Activated T-cell treated with anti-CD3 and anti-CD28 coated beads, Interleukin-2, amount 50 U/mL, for 72 hours (primary cell): ENCODE results near the gene ABL1. TPM values are rescaled to one million over a fixed set of nuclear protein-coding genes. Genes with fewer than 3 reads are reported as not detected.

Experiments
- ATAC-seq, 2 donors: fragments of 150-1000 bp; cut with Tn5 transposase; replicated peaks in 1 of 2; 2 replicates each; pipeline ENCODE4 v1.10.0; 2021; ENCODE audit warnings: moderate library complexity in 2 of 2, mild to moderate bottlenecking in 1 of 2
- DNase-seq, 2 donors: peaks; one replicate each; pipeline ENCODE4 v3.0.0; 2021 to 2022; ENCODE audit warnings: mixed read lengths in 1 of 2
- H3K27ac Mint-ChIP-seq: one replicate; pipeline ENCODE4 v1.8.0; 2022; ENCODE audit warnings: mild to moderate bottlenecking, moderate library complexity, mixed read lengths
- H3K27me3 Mint-ChIP-seq: one replicate; pipeline ENCODE4 v1.8.0; 2022; ENCODE audit warnings: low read depth, mixed read lengths
- H3K36me3 Mint-ChIP-seq, 2 donors: one replicate each; pipeline ENCODE4 v1.8.0; 2022; ENCODE audit warnings: mixed read lengths in 2 of 2, mild to moderate bottlenecking in 1 of 2; ENCODE audit not compliant: insufficient read depth in 2 of 2
- H3K4me1 Mint-ChIP-seq: one replicate; pipeline ENCODE4 v1.8.0; 2022; ENCODE audit warnings: low read depth, mixed read lengths
- H3K4me3 Mint-ChIP-seq, 2 donors: one replicate each; pipeline ENCODE4 v1.8.0; 2022; ENCODE audit warnings: mild to moderate bottlenecking in 2 of 2, mixed read lengths in 2 of 2, moderate library complexity in 2 of 2
- H3K9me3 Mint-ChIP-seq, 2 donors: one replicate each; pipeline ENCODE4 v1.8.0; 2022; ENCODE audit warnings: mixed read lengths in 2 of 2
- total RNA-seq, 2 donors: library from RNA; stranded (reverse); gene quantifications; one replicate each; pipeline ENCODE4 v1.2.3, GENCODE V29; 2022

Gene ABL1
- total RNA-seq, 2 donors from 2014 or later = 36.5 to 39.9 TPM

DNA sequence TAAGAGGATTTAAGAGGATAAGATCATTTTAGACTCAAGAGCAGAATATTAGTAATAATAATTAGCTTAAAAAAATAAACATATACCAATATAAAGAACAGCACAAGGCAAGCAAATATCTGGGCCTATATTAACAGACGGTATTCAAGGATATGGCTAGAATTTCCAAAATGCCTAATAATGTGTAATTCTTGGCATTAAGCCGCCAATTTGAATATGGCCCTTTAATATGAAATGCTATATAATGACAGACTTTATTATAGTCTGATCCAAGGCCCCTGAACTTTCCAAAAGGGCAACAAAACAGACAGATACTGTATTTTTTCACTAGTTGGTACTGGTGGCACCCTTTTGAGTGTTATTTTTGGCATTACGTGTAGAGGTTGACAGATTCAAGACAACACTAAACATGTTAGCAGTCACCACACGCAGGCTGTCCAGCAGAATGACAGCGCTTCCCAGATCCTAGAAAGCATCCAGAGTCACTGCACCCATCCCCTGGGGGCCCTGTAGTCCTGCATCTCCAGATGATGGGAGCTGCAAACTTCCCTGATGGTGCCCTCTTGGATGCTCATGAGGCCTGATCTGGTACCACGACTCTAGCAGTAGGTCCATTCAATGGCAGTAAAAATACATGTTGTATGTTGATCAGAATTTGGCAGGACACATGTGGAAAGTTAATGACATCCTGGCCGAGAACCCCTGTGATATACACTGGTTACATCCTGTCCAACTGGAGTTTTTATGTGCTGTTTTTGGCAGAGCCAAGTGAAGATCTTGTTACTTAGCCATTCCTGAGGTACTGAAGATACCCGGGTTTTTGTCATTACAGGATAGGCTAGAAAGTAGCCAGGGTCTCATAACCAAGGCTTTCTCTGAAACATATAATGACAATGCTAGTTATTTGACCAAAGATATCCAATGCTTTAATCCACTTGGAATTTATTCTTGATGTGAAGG lies 1.7 kb upstream of the ABL1 start:
- no peak overlapping the region for H3K4me3 Mint-ChIP-seq
- H3K36me3 Mint-ChIP-seq = peaks cover 2 to 9% of the 10 kb centered on the region in 2 donors

DNA sequence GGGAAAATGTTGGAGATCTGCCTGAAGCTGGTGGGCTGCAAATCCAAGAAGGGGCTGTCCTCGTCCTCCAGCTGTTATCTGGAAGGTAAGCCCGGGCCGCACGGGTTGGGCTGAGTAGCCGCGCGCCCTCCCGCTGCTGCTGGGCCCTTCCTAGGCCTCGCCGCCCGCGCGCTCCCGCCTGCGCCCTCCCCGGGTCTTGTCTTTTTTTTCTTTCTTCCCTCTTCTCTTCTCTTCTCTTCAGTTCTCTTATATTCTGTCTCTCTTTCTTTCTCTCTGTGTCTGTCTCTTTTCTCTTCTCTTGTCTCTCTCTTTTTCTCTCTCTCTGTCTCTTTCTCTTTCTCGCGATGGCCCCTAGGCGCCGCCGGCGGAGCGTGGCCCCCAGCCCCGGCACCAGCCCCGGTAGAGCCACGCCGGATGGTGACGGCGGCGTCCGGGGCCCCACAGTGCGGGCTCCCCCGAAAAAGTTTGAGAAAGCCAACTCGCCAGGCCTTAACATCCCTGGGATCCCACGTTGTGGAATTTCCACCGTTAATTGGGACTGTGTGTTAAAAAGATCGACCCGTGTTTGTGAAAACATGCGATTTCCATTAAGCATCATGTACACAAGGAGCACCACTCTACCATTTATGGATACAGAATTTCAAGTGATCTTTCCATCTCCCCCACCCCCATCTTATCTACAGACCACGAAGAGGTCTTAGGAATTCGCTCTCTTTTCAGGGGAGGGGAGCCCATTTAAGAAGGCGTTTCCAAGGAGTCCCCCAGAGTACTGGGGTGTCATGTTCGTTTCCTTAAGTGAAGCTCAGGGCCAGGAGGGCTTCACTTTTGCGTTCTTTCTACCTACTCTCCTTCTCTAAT lies 616 bp downstream of the ABL1 start:
- H3K4me1 Mint-ChIP-seq = peaks cover 30% of the 10 kb centered on the region
- peak; percentile 45 to 65 for DNase-seq
- H3K27ac Mint-ChIP-seq = peak overlapping the region; percentile 98
- H3K9me3 Mint-ChIP-seq = no peaks in the 10 kb centered on the region
- H3K27me3 Mint-ChIP-seq = no peaks in the 10 kb centered on the region
- H3K4me3 Mint-ChIP-seq = peak overlapping the region; percentile 92 to 97
- peaks cover 1 to 2% of the 10 kb centered on the region in 2 donors for H3K36me3 Mint-ChIP-seq
- ATAC-seq = peak; percentile 27 to 30

More for the DNA sequence above, 1.7 kb upstream of the ABL1 start:
- Mint-ChIP-seq H3K27ac (peak overlapping the region; percentile 14), H3K27me3 (no peaks in the 10 kb centered on the region), H3K4me1 (peaks cover 25% of the 10 kb centered on the region), H3K9me3 (peaks cover 0 to 2% of the 10 kb centered on the region in 2 donors)
- DNase-seq (no peak), ATAC-seq (no peak)

DNA sequence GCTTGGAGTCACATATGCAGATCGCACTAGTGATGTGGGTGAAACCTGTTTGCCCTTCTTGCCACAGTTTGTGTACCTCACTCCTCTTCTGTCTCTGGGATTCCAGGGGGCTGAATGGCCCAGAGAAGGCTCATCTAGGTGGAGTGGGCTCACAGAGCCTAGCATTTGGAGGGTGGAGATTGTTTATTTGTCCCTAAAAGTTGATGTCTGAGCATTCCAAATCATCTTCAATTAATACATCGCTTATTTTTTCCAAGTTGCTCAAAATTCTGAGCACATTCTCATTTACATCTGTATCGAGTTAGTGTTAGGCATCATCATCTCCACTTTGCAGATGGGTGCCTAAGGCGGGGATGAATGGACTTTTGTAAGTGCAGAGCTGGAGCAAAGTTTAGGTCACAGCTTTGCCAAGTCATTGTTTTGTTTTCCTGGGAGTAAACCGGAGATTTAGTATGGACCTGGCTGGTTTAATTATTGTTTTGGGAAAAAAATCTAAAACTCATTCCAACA lies 2.0 kb downstream of the ABL1 start:
- Mint-ChIP-seq H3K27ac (peak overlapping the region; percentile 44), H3K27me3 (no peaks in the 10 kb centered on the region), H3K4me1 (peaks cover 30% of the 10 kb centered on the region), H3K4me3 (peak overlapping the region; percentile 78 to 92), H3K36me3 (peaks cover 1 to 2% of the 10 kb centered on the region in 2 donors), H3K9me3 (no peaks in the 10 kb centered on the region)
- no peak for ATAC-seq
- DNase-seq = no peak

GRCh38 chr9:130837643-130838042 lies 2.6 kb downstream of the ABL1 start:
- Mint-ChIP-seq H3K4me3 (no peak overlapping the region), H3K9me3 (no peaks in the 10 kb centered on the region), H3K36me3 (peaks cover 1 to 2% of the 10 kb centered on the region in 2 donors), H3K27me3 (no peaks in the 10 kb centered on the region), H3K4me1 (peaks cover 30% of the 10 kb centered on the region), H3K27ac (no peak overlapping the region)
- DNase-seq = no peak
- ATAC-seq = no peak

DNA sequence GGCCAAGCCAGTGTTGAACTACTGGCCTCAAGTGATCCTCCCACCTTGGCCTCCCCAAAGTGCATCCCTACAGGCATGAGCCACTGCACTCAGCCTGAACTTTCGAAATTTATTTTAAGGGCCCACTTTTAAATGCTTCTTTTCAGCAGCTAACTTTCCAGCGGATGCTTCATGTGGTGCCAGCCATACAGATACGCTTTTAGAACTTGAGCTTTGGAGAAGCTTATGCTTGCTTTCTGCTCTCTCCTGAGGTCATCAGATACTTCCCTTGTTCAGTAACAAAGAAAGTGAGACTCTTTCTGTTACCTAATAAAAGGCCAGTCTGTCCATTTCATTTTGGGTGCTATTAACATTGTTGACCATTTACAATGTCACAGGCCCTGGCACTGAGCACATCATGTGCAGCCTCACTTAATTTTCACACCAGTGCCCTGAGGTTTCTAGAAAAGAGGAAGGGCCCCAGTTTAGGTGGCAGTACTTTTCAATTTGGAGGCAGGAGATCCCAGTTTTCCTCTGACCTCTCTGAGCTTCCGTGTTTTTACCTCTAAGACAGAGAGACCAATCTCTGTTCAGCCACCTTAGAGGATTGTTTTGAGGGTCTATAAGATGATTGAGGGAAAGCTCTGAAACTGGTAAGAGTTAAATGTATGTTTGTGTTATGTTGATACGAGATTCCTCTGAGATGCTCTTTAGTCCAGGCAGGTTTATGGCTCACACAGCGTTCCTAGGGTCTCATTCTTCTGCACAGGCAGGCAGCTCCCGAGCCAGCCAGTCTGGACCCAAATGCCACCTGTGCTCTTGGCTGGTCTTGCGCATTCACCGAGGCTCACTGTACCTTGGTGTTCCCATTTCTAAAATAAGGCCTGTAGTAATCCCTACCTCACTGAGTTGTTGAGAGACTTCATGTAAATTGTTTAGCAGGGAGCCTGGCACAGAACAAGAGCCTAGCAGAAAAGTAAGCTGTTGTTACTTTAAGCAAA lies 4.4 kb downstream of the ABL1 start:
- no peak for DNase-seq
- Mint-ChIP-seq H3K4me1 (peaks cover 35% of the 10 kb centered on the region), H3K27ac (no peak overlapping the region), H3K9me3 (no peaks in the 10 kb centered on the region), H3K36me3 (peaks cover 1 to 2% of the 10 kb centered on the region in 2 donors), H3K4me3 (no peak overlapping the region), H3K27me3 (no peaks in the 10 kb centered on the region)
- no peak for ATAC-seq

DNA sequence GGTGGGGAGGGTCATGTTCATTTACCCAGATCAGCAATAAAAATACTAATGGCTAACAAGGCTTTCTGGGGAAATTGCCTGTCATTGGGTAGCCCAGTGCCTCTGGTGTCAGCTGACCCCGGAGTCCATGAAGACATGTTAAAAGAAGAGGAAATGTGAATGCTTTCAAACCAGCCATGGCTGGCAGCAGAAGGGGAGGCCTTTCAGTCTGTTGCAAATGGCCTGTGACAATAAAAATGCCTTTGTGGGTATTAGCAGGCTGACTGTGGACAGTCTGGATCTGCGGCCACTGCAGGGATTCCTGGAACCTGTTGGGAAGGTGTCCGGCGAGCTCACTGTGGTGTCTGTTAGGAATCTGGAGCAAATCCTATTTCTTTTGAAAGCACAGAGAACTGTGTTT lies 7.5 kb downstream of the ABL1 start:
- Mint-ChIP-seq H3K27ac (no peak overlapping the region), H3K27me3 (no peaks in the 10 kb centered on the region), H3K4me1 (peaks cover 23% of the 10 kb centered on the region), H3K4me3 (no peak overlapping the region), H3K9me3 (no peaks in the 10 kb centered on the region), H3K36me3 (peaks cover 0 to 1% of the 10 kb centered on the region in 2 donors)
- ATAC-seq (no peak), DNase-seq (no peak)

DNA sequence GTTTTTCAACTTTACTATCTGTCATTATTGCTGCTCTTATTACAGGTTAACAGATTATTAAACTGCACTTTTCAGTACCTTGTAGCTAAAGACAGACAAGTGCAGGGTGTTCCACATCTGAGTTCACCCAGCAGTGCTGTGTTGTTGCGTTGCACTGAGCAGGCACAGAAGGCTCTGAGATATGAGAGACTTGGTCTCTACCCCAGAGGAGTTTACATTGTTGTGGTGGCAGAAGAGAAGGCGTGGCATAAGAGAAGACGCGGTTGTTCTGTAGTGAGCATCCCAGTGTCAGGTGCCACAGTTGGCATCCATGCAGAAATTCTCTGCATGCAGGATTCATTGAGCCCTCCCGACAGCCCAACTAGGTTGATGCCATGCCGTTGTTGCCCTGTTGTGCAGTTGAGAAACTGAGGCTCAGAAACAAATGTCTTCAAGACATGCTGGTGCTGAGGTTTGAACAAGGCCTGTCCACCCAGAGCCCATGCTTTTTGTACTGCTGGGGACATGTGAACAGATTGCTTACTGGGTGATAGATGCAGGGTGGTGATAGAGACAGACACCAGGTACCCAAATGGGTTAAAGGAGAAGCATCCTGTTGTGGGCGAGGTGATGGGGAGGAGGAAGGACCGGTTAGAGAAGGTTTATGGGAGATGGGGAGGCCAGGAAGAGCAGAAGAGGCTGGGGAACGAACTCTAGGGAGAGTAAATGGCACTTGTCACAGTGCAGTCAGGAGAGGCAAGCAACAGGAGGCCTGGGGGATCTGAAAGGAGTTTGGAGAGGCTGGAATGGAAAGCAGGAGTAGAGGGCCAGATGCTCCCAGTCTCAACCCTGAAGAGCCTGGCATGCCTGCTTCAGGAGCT lies 8.2 kb downstream of the ABL1 start:
- ATAC-seq (no peak), DNase-seq (no peak)
- Mint-ChIP-seq H3K9me3 (no peaks in the 10 kb centered on the region), H3K36me3 (peaks cover 0 to 1% of the 10 kb centered on the region in 2 donors), H3K27me3 (no peaks in the 10 kb centered on the region), H3K27ac (no peak overlapping the region), H3K4me1 (peaks cover 23% of the 10 kb centered on the region), H3K4me3 (no peak overlapping the region)

DNA sequence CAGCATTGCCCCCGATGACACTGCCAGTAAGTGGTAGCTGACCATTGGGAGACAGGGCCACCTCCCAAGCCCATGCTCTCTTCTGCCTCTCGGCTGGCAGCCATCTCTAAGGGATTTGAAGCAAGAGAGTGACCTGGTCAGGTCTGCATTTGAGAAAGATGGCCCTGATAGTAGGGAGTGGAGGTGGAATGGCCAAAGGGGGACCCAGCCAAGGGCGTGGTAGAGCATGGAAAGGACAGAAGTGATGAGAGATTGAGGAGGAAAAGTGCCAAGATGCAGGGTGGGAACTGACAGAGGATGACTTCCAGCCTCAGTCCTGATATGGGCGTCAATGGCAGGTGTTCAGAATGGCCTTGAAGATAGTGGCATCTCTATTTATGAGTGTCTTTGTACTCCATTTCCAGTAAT lies 9.0 kb downstream of the ABL1 start:
- ATAC-seq (no peak), DNase-seq (no peak)
- H3K4me1 Mint-ChIP-seq = peaks cover 22% of the 10 kb centered on the region
- H3K9me3 Mint-ChIP-seq = no peaks in the 10 kb centered on the region
- no peaks in the 10 kb centered on the region for H3K27me3 Mint-ChIP-seq
- no peak overlapping the region for H3K4me3 Mint-ChIP-seq
- H3K27ac Mint-ChIP-seq = no peak overlapping the region
- H3K36me3 Mint-ChIP-seq = peaks cover 0 to 1% of the 10 kb centered on the region in 2 donors

DNA sequence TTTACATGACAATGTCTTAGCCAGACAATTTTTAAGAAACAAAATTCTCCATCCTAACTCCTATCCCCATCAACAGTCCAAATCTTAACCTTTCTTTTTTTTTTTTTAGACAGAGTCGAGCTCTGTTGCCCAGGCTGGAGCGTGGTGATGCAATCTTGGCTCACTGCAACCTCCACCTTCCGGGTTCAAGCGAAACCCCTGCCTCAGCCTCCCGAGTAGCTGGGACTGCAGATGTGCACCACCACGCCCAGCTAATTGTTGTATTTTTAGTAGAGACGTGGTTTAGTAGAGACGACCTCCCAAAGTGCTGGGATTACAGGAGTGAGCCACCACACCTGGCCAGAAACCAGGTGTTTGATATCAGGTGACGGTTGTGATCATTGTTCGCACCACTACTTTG lies 10.2 kb downstream of the ABL1 start:
- Mint-ChIP-seq H3K27ac (no peak overlapping the region), H3K9me3 (no peaks in the 10 kb centered on the region), H3K36me3 (peaks cover 0 to 1% of the 10 kb centered on the region in 2 donors), H3K4me3 (no peak overlapping the region), H3K27me3 (no peaks in the 10 kb centered on the region), H3K4me1 (peaks cover 18% of the 10 kb centered on the region)
- DNase-seq (no peak), ATAC-seq (no peak)

DNA sequence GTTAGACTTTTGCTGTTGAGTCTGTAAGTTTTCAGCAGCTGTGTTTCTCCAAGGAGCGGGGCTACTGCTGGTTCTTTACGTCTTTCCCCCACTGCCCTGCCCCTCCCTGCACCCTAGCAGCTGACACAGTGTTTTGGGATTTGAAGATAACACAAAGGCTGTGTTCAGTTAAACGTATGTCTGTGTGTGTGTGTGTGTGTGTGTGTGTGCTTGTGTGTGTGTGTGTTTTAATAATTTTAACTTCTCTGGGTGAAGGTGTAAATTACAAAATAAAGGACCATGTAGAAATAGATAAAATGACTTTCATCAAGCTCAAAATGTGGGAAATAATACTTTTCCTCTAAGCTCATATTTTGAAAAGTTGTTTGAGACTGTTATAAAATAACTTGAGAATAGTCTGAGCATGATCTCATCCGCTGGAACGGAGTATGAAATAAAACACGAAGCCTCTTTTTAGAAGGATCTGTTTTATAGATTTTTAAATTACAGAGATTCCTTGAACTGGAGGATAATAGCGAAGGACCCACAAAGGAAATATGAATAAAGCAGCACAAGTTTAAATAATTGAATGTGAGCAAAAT lies 10.9 kb downstream of the ABL1 start:
- Mint-ChIP-seq H3K4me1 (peaks cover 18% of the 10 kb centered on the region), H3K27me3 (no peaks in the 10 kb centered on the region), H3K27ac (no peak overlapping the region), H3K4me3 (no peak overlapping the region), H3K9me3 (no peaks in the 10 kb centered on the region), H3K36me3 (peaks cover 0 to 1% of the 10 kb centered on the region in 2 donors)
- DNase-seq (no peak), ATAC-seq (no peak)
